GM19324 (cell line): Measurements from ENCODE around the gene OR2T5.
"Not testable (repeated sequence)": the region's sequence is repeated elsewhere in the genome, so short reads cannot be mapped to it uniquely, and the experiment has no call there.

Experiments
- ATAC-seq: cut with Tn5 transposase; IDR thresholded peaks from one replicate; pipeline ENCODE4 v1.9.1; 2021; ENCODE audit warnings: mild to moderate bottlenecking, moderate library complexity; ENCODE audit not compliant: unreplicated experiment, low FRiP score

OR2T5 gene, protein sequence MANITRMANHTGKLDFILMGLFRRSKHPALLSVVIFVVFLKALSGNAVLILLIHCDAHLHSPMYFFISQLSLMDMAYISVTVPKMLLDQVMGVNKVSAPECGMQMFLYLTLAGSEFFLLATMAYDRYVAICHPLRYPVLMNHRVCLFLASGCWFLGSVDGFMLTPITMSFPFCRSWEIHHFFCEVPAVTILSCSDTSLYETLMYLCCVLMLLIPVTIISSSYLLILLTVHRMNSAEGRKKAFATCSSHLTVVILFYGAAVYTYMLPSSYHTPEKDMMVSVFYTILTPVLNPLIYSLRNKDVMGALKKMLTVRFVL

DNA sequence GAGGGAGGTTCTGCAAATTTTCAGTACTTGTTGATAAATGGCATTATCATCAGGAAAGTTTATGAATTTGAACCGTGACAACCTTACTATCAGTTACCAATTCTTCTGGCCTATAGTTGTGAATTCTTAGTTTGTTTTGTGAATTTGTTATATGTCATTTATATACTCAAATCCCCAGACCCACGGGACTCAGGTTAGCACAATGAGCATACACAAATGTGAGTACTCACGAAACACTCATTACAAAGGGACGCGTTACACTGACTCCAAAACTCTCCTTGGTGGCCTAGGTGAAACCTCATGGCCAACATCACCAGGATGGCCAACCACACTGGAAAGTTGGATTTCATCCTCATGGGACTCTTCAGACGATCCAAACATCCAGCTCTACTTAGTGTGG lies at the start of gene OR2T5:
Gene OR2T5, plus strand, starts transcription at position 301 of the 400 bp plus-strand sequence. Its CDS starts 0 bp downstream, at position 301.
- not testable (repeated sequence) for ATAC-seq

DNA sequence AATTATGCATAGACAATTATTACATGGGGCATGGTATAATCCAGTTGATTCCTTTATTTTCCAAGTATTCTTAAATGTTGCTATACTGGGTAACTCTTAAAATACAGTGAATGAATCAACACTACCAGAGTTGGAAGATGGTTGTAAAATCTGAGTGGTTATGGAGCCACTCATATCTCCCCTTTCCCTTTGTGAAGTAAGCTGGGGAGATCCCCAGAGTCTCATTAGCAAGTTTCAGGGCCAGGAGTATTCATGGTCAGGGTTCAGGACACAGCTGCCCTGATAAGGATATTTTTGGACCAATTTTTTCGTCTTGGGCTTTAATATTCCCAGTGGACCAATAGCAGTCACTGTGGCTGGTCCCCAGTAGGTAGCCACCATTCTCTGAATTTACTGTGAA lies 49.7 kb upstream of the OR2T5 start:
- ATAC-seq: not testable (repeated sequence)

DNA sequence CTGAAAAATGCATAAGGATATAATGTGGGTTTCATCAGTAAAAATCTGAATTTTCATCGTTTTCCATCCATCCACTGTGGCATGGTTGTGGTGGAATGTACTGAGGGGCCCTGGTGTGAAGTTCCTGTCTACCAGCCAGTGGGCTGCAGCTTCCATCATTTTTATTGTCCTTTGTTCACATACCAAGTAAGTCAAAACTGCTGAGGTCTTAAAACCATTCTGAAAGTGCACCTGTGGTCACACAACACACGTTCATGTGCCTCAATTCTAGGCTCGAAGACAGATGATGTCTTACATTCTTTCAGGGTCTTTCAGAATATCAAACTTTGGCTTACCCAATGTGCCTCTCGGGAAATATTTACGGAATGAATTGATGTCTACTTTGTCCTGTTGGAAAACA lies 49.1 kb upstream of the OR2T5 start:
- not testable (repeated sequence) for ATAC-seq

DNA sequence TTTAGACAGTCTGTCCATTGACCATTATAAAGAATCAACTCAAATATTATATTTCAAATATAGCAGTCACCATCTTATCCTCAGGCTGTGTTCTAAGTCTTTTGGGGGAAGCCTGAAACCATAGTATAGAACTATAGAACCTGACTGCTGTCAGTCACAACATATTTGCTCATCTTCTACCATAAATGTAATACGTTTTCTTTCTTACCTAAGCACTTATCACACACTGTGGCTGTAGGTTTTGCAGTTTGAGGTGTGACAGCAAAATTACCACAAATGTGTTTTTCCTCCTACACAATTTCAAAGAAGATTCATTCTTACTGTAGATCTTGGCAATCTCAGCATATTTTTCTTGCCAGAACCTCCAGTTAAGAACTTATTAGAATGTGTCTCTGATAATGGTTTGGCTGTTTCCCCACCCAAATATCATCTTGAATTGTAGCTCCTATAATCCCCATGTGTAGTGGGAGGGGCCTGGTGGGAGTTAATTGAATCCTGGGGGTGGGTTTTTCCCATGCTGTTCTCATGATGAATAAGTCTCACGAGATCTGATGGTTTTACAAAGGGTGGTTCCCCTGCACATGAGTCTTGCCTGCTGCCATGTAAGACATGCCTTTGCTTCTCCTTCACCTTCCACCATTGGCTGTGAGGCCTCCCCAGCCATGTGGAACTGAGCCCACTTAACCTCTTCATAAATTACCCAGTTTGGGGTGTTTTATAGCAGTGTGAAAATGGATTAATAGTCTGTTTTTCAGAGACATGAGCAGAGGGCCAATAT lies 45.7 kb upstream of the OR2T5 start:
- ATAC-seq: not testable (repeated sequence)

DNA sequence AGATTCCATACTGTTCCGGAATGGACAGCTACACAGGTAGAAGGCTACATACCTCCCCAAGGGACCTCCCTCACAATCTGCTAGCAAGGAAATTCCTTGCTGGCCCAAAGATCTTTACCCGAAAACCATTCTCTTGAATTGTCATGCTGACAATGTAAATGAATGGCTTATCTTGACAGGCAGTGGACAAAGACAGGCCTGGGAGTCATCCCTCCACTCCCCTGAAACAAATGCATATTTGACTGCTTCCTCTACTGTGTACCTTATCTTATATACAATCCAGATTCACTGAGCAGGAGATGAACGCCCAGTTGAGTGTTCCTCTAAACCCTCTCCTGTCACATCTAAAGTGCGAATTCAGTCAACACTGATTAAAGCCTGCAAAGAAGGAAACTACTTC lies 43.8 kb upstream of the OR2T5 start:
- not testable (repeated sequence) for ATAC-seq

DNA sequence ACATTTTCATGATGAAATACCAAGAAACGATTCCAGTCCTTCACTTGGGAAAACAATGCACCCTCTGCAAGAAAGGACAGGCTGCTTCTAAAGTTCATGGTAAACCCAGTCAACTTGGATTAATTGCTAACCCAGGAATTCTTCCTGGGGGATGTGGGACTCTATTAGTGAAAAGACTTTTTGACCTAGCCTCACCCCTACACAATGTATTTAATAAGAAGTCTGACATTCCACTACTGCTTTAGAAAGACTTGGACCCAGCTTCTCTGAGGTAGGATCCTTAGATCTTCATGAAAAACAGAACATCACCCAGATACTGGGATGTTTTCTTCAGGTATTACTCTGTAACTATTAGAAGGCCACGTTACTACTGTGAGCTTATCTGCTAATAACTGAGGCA lies 43.0 kb upstream of the OR2T5 start, which contains the start of gene OR2T2:
Gene OR2T2, plus strand, starts transcription at position 239 of the 400 bp plus-strand sequence. CDS start 7,161 bp downstream, outside the sequence.
- ATAC-seq: not testable (repeated sequence)

DNA sequence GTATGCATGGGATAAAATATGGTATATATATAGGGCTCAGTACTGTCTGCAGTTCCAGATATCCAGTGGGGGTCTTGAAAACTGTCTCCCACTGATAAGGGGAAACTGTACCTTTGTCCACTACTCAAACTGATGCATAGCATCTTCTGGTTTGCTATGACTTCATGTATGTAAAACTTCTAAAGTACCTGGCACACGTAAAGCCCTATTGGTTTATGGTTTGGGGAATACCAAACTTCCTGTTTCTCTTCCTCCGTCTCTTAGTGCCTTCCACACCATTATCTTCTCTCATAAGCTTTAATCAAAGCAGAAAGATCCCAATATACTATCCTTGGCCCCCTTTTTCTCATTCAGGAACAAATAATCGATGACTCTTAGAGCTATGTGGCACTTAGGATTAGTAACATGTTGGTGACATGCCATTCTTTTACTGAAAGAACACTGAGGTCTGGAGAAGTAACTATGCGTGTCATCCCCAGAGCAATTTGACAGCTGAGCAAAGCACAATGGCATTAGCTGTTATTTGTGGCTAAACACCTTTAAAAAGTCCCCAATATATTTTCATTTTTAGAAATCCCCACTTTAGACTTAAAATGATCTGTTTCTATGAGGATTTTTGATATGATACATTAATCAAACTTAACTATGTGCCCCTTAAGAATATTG lies 39.8 kb upstream of the OR2T5 start:
- ATAC-seq: peak; percentile 55

DNA sequence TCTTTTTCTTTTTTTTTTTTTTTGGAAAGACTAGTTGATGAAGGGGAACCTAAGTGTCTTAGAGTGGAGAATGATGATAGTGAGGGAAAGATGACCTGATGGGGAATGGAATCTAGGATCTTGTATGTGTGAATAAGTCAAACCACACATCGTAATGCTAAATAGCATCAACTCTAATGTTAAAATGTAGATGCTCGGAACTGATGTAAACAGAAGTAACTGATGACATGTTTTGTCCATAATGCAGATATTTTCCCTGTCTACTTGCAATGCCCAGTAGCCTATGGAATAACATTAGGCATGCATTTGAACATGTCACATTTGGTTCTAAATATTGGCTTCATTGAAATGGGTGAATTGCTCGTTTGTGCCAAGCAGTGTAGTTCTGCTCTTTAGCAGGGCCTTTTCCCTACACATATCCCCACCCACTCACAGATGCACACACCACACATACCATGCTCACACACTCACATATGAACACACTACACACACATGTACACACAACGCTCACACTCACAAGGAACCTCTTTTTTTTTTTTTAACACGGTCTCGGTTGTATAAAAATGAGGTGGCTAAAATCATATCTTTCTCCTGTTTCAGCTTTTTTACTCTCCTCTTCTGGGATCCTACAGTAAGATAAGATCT lies 38.4 kb upstream of the OR2T5 start:
- ATAC-seq: not testable (repeated sequence)

DNA sequence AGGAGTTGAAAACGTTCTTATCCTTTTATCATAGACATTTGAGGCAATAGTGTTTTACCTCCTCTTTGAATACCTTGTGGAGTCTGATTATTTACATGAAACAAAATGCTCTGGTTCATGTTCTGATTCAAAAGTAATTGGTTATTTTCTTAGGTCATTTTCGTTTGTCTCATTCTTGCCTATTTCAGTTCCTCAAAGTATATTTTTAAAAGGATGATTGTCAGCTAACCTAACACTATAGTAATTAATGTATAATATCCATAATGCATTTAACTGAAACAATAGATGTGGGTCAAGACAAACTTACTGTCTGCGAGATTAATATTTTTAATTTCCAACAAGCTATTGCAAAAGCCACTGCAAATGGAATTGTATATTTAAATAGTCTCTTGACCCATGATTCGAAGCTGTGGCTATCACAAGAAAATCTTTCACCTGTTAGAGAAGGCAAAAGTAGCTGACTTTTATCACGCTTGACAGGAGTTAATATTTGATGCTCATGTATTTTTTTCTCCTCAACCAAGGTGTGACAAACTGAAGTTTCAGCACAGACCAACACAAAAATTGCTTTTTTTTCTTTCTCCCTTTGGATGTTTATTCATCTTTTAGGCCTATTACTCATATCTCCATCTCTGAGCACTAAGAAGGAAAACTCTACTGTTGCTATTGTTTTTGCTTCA lies 37.8 kb upstream of the OR2T5 start:
- peak; percentile 50 for ATAC-seq

DNA sequence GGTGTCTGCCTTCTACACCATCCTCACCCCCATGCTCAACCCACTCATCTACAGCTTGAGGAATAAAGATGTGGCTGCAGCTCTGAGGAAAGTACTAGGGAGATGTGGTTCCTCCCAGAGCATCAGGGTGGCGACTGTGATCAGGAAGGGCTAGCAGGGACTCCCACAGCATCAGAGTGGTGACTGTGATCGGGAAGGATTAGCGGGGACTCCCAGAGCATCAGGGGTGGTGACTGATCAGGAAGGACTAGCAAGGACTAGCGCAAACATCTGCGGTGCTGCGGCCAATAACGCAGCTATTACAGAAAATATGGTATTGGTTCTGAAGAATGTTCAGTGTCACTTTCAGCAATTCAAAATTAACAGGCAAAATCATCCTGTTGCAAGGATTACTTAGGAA lies 34.8 kb upstream of the OR2T5 start:
- not testable (repeated sequence) for ATAC-seq

DNA sequence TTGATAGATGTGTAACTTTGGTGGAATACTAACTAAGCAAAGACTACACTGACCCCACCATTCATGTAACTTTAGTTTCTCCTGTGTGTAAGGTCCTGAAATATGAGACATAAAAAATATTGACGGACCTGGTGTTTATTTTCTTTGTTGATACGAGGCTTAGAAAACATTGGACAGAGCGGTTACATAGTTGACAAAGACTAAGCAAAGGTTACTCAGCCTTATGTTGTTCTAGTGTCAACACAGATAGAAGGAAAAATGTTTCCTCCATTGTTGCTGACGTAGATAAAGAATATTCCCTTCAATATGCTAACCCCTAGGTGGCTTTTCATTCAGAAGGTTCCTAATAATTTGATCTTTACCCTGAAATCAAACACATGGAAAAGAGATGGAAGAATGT lies 33.3 kb upstream of the OR2T5 start:
- ATAC-seq: not testable (repeated sequence)

DNA sequence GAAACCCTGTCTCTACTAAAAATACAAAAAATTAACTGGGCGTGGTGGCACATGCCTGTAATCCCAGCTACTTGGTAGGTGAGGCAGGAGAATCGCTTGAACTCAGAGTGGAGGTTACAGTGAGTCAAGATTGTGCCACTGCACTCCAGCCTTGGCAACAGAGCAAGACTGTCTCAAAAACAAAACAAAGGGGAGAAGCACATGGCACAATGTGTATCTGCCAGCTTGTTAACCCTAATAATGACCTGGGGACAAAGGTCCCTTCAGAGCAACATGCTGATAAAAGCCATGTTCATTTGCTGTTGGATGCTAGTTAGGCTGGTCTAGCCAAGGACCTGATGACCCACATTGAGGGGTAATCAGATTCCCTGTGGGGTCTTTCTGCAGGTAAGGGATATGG lies 31.8 kb upstream of the OR2T5 start:
- ATAC-seq: not testable (repeated sequence)

DNA sequence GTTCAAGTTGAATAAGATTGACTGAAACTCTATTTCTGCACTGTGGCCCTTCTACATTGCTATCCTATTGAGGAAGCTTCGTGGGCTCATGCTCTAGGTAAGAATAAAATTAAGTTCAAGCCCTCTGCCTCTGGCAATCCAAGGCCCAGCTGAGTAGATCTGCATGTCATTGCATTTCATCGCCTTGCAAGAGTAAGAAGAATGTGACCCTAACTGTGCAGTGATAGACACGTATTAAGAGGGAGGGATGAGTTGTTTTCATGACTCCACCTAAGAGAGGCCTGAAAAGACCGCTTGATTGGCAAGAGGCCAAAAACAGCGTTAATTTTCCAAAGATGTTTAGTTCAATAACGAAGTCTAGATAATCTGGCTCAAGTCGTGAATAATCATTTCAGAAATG lies 29.3 kb upstream of the OR2T5 start:
- not testable (repeated sequence) for ATAC-seq

DNA sequence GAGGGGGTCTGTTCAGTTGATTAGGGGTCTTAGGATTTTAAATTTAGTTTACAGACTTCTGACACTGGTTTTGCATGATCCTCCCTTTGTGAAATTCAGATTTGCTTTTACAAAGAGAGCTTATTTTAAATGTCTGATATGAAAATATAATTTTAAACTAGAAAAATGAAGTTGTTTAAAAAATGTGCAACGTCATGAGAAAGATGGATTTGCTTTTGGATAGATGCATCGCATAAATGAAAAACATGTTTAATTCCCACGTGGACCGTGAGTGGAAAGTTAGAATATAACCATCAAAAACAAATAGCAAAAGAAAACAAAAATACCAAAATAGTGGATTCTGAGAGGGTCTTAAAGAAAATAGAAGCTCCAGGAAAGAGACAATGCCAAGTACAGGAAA lies 17.2 kb upstream of the OR2T5 start:
- no peak for ATAC-seq

DNA sequence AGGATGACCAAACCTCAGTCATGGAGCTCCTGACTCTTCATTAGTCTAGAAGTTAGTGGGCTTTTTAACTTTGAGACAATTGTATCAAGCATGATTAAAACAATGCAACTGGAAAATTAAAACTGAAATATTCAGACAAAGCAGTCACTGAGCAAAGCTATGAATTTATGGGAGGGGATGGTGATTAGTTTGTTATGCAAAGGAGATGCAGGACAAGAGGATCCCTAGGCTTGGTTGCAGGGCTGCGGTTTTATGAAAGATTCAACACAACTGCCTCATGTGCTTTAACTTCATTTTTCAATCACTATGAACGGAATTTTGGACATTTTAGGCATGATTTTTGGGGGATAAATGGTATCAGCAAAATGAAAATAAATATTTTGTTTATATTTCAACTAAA lies 16.3 kb upstream of the OR2T5 start:
- not testable (repeated sequence) for ATAC-seq

DNA sequence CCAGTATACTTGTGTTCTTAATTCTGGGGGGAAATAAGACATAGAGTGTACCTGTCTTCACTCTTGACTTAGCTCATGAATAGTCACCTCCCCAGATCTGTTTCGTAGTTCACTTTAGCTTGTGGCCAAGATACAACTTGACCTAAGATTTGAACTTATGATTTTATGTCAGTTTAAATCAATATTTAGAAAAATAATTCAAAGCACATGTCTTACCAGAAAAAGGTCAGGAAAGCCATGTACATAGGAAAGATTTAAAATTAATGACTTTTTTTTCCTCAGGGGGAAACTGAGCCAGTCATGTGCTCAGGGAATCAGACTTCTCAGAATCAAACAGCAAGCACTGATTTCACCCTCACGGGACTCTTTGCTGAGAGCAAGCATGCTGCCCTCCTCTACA lies 15.3 kb upstream of the OR2T5 start, which contains the start of gene OR2T3:
Gene OR2T3, plus strand, starts transcription at position 301 of the 400 bp plus-strand sequence. Its CDS starts 0 bp downstream, at position 301.
- not testable (repeated sequence) for ATAC-seq

DNA sequence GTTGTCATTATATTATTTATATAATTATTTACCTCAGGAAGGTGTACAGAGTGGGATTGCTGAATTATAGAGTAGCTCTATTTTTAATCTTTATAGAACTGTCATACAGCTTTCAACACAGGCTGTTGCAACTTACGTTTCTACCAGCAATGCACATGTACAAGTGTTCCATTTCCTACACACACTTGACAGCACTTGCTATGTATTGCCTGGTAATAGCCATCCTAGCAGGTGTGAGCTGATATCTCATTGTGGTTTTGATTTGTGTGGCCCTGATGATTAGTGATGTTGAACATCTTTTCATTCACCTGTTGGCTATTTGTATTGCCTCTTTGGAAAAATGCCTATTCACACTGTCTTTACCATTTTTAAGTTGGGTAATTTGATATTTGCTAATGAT lies 12.7 kb upstream of the OR2T5 start:
- ATAC-seq: peak; percentile 80

DNA sequence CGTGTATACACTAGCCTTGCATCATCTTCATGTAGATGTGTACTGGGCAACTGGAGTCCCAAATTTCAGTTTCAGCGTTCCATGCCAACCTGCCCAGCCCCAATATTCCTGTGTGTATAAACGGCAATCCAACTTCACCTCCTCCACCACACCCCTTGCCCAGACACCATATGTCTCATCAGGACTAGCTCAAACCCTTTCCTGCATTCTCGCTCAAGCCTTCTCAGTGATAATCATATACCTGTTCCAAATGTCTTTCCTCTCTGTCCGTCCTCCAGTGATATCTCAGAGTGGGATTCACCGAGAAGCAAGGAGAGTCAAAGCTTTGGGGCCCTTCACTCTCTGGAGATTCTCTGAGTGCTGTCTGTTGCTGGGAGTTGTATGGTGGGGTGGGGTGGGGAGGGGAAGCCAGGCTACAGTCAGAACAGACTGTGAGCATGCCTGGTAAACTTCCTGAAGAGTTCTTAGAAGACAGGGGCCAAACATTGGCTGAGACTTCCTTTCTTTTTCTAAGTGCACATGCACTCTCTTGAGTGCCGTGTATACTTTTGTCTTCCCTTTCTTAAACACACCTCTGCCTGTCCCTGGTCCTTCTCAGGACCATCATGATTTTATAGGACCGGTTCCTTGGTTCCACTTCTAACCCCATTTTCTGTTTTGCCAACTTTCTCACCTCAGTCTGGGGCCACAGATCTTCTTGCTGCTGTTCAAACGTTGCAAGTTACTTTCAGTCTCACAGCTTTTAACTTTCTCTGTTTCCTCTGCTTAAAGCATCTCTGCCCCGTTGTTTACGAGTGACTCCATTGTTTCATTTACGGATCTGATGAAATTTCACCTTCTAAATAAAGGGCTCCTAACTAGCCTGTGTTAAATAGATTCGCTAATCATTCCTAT lies 6.5 kb upstream of the OR2T5 start:
- peak; percentile 72 for ATAC-seq

DNA sequence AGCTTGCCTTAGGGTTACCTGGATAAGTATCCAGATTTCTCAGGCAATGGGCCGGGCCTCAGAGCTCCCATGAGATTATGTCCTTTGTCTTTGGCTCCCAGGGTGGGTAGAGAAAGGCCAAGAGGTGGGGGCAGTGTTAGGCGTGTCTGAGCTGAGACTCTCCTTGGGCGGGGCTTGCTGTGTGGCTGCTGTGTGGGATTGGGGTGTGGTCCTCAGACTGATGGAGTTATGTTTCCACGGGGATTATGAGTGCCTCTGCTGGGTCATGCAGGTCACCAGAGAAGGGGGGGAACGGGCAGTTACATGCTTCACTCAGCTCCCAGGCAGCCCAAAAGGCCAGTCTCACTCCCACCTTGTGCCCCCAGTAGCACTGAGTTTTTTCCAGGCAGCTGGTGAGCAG lies 8.3 kb downstream of the OR2T5 start:
- not testable (repeated sequence) for ATAC-seq
